ENCODE results near the gene COTL1.
"Not testable (repeated sequence)": the region's sequence is repeated elsewhere in the genome, so short reads cannot be mapped to it uniquely, and the experiment has no call there.

The COTL1 gene

DNA sequence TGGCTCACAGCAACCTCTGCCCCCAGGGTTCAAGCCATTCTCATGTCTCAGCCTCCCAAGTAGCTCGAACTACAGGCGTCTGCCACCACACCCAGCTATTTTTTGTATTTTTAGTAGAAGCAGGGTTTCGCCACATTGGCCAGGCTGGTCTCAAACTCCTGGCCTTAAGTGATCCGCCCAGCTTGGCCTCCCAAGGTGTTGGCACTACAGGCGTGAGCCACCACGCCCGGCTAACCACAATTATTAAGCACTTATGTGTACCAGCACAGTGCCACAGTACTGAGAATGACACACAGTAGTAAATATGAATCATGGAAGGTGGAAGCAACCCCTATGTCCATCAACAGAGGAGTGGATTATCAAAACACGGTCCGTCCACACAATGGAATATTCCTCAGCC, 49.8 kb downstream of the COTL1 start:
- no peak for DNase-seq

DNA sequence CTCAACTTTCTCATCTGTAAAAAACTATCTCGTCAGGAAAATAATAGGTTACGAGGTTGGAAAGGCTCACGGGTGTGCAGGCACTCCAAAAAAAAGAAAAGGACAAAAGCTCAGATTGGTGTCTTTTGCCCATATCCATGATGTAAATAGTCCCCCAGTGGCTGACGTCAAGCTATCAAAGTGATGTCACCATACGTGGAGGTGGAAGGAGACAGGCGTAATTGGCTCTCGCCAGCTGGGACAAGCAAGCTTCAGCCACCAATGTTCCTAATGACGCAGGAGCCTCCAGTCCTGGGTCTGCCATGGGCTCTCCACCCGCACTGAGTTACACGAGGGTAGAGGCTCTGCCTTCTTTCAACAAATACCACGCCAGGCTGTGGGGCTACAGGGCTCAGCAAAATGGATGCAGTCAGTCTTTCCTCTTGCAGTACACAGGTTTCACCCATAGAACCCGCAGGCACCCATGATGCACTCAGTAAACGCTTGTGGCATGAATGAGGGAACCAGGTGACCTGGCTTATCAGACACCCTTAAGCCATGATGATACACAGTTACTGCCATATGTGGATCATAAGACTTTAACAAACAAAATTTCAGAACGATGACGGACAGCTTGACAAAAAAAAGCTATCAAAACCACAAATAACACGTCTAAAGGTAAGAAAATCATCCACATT, 50.5 kb downstream of the COTL1 start:
- no peak for DNase-seq

DNA sequence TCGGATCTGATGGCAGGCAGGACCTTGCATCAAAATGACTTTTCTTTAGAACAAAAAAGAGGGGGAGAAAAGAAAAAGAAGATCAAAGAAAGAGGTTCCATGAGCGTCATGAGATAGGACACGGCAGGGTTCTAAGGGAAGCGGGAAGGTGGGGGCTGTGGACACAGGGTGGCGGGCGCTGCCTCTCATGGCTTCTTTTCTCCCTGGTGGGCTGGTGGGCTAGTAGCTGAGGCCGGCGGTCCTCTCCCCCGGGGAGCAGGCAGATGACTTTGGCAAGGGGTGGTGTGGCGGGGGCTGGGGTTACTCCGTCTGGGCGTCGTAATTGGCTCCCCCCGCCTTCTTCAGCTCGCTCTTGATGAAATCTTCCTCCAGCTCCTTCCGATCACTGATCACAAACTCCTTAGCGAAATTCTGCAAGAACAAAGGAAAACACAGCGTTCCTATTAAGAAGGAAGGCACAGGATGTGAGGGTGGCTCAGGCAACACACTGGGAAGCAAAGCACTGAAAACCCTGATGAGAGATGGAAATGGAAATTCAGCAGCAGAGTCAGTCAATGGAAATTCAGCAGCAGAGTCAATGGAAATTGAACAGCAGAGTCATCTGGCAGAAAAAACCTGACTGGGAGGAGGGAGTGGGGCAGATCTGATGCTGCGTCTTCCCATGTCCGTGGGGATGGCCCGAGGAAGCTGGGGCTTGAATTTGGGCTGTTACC, 51.2 kb downstream of the COTL1 start:
- DNase-seq: no peak

DNA sequence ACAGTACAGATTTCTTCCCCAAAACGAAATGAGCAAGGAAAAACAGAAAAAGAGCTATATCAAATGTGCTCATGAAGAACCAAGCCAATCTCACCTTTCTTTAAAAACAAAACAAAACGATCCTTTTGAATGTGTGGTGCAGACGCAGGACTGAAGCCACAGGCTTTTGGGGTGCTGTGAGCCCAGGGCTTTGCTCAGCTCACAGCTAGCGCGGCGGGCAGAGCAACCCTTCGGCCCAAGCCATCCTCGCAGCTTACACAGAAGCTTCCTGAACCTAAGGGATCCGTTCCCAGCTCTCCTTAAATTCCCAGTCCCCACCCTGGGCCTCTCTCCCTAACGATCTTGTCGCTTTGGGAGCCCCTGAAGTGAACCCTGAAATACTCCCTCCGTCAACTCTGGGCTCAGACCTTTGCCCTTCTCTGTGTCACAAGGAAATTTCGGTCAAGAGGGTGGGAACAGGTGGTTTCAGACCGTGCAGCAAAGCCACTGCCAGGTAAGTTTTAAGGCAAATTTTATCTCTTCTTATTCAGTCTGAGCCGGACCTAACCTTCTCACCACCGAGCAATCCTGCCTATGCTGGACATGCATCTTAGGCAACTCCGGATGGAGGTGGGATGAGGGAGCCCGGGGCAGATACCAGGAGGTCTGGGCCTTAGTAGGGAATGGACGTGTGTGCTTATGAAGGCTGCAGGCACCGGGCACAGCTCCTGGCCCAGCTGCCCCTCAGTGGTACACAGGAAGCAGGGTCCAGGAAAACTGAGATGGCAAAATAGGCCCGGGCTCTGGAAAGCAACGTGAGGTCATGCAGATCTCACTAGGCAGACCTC, 52.0 kb downstream of the COTL1 start:
- no peak for DNase-seq

DNA sequence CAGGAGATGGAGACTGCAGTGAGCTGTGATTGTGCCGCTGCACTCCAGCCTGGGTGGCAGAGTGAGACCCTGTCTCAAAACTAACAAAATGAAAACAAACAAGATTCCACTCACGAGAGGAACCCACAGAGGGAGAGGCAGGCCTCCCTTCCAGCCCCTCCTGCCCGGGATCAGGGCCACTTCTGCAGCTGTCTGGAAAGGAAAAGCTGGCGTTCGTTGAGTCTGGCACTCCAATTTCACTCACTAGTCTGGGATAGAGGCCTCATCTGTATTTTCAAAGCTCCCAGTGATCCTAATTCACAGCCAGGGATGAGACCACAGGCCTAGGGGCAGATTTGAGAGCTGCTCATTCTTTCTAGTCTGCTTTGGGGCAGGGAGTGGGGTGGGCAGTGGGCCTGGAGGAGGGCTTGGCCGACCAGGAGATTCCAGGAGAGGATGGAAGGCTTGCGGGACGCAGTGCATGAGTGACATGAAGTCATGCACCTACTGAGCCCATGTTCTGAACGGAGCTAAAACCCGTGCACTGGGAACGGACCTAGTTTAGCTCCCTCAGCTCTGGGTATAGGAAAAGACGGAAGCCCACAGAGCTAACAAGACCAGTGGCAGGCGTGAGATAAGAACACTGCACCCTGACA, 54.0 kb downstream of the COTL1 start:
- DNase-seq: no peak

DNA sequence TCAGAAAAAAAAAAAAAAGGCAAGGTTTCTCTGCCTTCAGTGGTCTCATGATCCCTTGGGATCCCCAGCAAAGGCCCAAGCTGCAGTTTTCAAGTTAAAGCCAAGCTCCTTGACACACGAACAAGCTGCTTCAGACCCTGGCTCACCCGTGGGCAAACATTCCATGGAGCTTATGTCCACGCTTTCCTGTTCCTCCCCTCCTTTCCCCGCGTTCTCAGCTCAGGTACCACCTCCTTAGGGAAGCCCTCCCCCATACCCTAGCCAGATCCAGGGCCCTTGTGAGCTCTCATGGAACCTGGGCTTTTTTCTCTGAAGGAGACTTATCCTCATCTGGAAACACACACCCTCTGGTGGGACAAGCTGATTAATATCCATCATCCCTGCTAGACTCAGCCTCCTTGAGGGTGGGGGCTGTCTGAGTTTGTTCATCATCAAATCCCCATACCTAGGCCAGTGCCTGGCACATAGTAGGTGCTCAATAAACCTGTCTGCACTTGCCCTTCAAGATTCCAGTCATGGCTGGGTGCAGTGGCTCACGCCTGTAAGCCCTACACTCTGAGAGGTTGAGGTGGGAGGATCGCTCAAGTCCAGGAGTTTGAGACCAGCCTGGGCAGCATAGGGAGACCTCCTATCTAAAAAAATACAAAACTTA, 54.7 kb downstream of the COTL1 start:
- no peak for DNase-seq

DNA sequence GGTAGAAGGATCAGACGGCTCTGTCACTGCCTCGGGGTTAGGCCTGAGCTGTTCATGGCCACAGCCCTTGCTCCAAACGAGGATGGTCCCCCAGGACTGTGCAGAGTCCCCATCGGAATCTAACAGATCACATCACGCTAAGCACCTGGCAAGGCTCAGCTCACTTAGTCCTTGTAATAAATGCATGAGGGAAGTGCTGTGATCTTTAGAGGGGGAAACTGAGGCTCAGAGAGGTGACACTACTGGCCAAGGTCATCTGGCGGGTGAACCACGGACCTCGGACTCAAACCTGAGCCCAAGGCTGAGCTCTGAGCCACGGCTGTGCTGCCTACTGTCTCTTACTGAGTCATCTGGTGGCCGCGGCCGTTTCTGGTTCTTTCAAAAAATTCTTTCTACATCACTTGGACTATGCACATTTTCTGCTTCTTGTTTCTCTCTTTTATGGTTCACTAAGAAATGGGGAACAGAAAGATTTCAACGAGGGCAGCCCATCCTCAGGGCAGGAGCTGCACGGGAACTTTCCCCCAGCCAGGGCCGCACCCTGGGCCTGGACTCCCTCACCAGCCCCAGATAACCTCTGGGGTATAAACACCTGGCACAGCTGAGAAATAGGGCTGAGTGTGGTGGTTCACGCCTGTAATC, 55.6 kb downstream of the COTL1 start:
- peak; percentile 87 to 90 for DNase-seq

DNA sequence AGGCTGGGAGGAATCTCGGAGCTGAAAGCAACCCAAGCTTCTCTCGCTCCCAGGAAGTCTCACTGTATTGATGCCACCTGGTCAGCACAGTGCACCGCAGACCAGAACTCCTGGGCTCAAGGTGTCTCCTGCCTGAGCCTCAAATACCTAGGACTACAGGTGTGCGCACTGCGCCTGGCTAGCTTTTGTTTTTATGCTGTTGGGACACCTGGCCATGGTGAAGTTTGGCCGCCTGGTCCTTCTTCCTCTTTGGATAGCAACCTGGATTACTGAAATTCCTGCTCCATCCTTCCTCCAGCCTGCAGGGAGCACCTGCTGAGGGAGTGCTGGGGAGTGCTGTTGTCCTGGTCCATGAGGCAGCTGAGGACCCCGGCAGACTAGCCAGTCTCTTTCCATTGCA, 56.6 kb downstream of the COTL1 start:
- no peak for DNase-seq

DNA sequence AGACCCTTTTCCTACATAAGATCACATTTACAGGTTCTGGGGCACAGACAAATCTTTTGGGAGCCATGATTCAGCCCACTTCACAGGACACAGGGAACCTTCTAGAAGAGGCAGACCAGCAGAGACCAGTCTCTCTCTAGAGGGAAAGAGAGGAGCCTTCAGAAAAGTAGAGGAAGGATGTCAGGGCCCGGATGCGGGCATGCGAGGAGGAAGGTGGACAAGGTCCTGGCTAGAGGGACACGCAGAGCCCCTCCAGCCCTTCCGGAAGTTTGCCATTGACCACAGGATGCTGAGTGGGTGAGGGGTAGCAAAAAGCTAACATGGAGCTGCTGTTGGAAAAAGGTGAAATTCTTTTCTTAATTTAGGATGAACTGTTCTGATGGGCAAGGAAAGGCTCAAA, 57.6 kb downstream of the COTL1 start:
- DNase-seq: no peak

DNA sequence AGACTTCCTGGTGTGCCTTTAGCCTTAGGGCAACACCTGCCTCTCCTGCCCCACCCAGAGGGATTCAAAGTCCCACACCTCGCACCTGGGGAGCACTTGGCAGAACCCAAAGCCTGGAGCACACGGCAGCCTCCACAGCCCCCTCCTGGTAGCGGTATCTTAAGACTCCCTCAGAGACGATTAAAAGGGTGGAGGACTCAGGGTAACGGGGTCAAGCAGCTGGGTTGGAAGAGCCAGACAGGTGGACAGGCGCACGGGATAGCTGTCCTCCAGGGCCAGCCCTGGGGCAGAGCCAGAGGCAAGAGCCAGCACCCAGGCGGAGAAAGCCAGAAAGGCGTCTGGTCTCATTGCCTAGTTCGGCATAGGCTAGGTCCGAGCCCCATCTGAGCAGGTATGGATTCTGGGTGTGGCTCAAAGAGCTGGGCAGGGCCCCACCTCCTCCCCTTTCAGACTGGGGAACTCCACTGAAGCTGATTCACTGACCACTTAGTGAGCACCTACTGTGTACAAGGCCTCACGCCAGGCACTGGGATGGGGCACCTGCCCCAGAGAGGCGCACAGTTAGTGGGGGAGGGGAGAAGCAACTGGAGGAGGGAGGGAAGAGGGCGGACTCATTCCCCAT, 58.5 kb downstream of the COTL1 start:
- DNase-seq: no peak

DNA sequence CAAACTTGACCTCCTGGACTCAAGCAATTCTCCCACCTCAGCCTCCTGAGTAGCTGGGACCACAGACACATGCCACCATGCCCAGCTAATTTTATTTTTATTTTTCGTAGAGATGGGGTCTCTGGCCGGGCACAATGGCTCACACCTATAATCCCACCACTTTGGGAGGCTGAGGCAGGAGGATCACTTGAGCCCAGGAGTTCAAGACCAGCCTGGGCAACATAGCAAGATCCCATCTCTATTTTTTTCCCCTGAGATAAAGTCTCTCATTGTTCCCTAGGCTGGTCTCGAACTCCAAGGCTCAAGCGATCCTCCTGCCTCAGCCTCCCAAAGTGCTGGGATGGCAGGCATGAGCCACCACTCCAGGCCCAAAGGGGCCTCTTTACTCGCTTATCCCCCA, 59.0 kb downstream of the COTL1 start:
- not testable (repeated sequence) for DNase-seq

DNA sequence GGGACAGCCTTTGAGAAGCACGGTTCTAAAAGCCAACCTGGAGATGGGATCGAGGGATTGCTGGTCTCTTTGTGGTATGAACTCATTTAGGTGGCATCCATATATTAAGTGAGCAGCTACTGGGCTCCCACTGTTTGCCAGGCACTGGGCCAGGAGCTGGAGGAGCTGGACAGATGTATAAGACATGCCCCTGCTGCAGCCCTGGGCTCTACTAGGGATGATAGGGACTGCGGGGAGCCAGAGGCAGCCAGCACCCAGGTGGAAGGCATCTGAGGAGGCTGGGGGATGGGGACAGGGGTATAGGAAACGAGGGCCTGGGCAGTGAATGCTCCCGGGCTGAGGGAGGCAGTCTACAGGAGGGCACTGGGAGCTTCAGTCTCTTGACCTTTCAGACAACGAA, 60.4 kb downstream of the COTL1 start:
- DNase-seq: no peak

DNA sequence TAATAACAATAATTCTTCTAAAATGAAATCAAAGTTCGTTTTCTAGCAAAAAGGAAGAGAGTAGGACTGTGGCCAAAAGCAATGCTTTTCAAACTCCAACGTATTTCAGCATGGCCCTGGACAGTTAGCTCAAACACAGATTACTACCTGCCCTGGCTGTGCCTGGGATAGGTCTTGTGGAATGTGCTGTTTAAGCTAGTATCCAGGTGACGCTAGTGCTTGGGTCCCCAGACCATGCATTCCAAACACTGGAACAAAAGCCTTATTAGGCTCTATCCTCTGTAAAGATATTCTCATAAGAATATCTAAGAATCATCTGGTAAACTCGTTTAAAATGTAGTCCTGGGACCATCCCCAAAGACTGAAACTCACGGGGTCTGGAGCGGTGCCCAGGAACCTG, 60.8 kb downstream of the COTL1 start:
- no peak for DNase-seq

DNA sequence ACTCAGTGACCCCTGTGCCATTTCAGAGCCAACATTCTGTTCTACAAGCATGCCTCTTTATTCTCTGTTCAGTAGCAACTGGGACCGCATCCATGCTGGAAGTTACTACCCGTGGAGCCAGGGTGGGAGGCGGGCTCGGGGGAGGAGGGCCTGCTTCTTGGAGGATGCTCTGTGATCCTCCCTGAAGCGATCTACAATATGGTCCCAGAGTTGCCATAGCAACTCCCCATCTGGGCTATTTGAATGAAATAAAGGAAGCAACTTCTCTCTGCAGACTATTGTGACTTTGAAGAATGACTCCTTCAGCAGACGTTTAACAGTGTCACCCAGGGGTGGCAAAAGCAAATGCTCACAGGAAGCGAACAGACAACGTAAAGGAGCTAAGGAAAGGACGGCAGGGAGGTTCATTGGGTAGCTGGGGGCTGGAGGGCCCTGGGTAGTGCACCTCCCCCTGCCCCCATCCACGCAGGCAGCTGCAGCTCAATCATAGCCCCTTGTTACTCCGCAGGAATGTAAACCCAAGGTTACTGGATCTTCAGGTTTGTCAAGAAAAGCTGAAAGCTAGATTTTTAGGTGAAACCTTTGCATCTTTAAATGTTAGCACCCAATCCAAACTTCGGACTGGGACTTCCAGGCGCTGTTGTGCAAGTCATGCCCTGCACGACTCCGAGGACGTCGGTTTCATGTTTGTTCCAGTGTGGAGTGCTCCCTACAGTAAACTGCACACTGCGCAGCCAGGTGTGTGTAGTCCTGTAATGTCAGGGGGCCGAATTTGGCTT, 62.3 kb downstream of the COTL1 start:
- DNase-seq: no peak

DNA sequence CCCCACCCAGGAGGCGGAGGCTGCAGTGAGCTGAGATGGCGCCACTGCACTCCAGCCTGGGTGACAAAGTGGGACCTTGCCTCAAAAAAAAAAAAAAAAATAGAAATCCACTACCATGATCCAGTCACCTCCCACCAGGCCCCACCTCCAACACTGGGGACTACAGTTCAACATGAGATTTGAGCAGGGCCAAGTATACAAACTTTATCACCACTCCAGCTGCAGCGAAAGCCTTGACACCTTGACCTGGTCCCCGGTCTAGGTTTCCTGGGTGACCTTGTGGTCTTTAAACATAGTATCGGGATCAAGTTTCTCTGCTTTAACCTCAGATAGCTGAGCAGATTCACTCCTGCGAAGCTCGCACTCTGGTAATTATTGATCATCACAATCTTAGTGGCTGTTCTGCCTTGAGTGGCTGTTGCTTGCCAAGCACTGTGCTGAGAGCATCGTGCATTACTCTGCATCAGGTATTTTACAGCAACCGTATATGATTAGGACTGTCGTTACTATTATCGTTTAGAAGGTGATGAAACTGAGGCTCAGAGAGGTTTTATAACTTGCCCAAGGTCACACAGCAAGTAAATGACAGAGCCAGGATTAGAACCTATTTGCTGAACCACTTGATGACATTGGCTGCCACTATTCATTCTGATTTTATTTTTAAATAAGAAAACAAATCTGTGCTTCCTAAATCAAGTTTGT, 63.1 kb downstream of the COTL1 start:
- no peak for DNase-seq

DNA sequence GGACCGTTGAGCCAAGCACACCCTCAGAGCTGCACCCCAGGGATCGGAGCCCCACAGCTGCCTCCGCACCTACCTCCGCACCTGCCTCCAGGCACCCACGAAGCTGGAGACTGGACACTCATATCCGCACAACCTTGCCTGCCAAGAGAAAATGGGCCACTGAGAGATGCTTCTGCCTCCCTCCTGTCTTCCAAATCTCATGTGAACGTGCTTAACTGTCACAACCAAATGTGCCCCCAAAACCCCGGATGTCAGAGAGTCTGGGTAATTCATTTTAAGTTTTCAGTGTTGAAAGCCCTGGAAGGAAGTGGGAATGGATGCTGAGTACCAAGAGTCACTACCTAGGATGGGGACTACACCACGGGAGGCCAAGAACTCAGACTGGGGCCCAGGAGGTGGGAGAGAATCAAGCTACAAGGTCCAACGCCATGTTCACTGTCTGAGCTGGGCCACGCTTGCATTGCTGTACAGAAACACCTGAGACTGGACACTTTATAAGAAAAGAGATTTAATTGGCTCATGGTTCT, 63.9 kb downstream of the COTL1 start:
- DNase-seq: no peak

DNA sequence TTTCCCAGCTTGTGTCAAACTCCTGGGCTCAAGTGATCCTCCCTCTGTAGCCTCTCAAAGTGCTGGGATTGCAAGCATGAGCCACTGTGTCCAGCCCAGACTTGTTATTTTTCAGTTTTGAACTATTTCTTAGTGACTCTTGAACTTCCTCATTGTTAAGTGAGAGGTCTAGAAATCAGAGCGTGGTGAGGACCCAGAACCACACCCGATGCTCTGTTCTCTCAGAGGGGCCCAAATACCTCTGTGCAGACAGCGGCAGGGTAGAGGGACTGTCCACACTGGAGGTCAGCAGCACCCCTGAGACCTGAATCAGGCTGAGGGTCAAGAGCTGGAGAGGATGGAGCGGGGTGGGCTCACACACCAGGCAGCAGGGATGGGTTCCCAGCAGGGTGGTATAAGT, 65.7 kb downstream of the COTL1 start:
- DNase-seq: peak in 1 of 2 donors; percentile 23

DNA sequence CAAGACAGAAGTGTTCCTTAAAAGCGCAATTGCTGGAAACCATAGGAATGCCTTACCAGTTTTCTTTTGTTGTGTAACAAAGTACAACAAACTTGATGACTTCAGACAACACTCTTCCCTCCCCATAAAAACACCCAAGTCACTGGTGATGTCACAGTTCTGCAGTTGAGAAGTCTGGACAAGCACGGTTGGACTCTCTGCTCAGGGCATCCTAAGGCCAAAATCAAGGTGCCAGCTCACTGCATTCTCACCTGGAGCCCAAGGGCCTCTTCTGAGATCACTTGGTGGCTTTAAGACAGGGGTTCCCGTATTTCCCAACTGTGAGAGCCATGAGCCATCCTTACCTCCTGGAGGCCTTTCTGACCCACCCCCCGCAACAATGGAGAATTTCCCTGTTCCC, 67.8 kb downstream of the COTL1 start:
- no peak for DNase-seq

DNA sequence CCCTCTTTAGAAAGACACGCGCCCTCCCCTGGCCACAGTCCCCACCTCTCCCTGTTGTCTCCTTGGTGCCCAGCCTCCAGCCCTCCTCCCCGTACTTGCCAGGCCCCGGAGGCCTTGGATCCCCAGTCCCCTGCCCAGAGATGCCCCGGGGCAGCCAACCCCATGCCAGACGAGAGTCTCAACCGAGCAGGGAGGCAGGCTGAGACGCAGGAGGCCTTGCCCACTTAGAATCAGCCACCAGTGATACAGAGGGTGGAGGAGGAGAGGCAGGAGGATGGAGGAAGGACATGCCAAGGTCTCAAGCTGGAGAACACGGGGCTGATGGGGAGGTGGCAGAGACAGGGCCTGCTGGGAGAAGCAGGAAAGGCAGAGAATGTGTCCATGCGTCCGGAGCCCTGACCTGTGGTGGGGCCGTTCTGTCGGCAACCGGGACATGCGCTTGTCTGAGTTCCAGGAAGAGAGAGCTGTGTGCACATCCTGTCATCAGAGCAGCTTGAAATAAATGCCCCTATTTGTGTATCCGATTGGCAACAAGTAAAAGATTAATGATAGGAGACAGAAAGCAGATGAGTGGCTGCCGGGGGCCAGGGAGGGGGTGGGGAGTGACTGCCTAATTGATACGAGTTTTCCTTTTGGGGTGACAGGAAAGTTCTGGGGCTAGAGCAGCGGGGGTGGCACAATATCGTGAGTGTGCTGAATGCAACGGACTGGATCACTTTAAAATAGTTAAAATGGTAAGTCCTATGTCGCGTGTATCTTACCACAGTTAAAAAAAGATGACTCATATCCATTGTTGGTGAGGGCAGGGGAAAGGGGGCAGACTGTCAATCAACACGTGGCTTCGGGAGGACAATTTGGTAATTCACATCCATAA, 68.7 kb downstream of the COTL1 start:
- DNase-seq: no peak

Measured in inflammatory macrophage (primary cell).